Neutrophil (primary cell): ENCODE results near the gene ZBTB38.

Experiments used
- H3K27ac ChIP-seq: fragments of 200-600 bp; sonication (generic); 2 replicates; pipeline ENCODE4 v1.5.1; 2016; ENCODE audit warnings: mild to moderate bottlenecking, moderate library complexity
- H3K27me3 ChIP-seq: fragments of 200-600 bp; sonication (generic); 2 replicates; pipeline ENCODE4 v1.6.0; 2016; ENCODE audit warnings: mild to moderate bottlenecking
- H3K36me3 ChIP-seq: fragments of 200-600 bp; sonication (generic); 2 replicates; pipeline ENCODE4 v1.5.1; 2017
- H3K4me1 ChIP-seq, 2 experiments: fragments of 200-600 bp in 1 of 2; sonication (generic) in 1 of 2; 1 replicate in 1 of 2; 2 replicates in 1 of 2; pipeline versions ENCODE4 v1.5.1 to v1.6.1; 2013 to 2016; ENCODE audit warnings: low read depth in 1 of 2, low read length in 1 of 2, mild to moderate bottlenecking in 1 of 2, moderate library complexity in 1 of 2; ENCODE audit not compliant: control insufficient read depth in 1 of 2, insufficient read depth in 1 of 2
- H3K4me3 ChIP-seq, 2 experiments: fragments of 200-600 bp in 1 of 2; sonication (generic) in 1 of 2; 1 replicate in 1 of 2; 2 replicates in 1 of 2; pipeline ENCODE4 v1.5.1; 2013 to 2016; ENCODE audit warnings: low read depth in 1 of 2, low read length in 1 of 2, mild to moderate bottlenecking in 1 of 2, moderate library complexity in 1 of 2
- H3K9me3 ChIP-seq: fragments of 200-600 bp; sonication (generic); 2 replicates; pipeline ENCODE4 v1.5.1; 2016
- CTCF ChIP-seq: fragments of 200-600 bp; sonication (generic); IDR thresholded peaks from 2 replicates; pipeline ENCODE4 v1.5.1; 2016; ENCODE audit warnings: antibody characterized with exemption

ZBTB38 gene

GRCh38 chr3:141414800-141415462 is 46.6 kb downstream of the ZBTB38 start:
- Histone ChIP-seq H3K4me1 (peaks cover 25 to 33% of the 10 kb centered on the region in 2 experiments), H3K4me3 (no peak overlapping the region), H3K9me3 (no peaks in the 10 kb centered on the region), H3K27me3 (no peaks in the 10 kb centered on the region), H3K36me3 (peaks cover 21% of the 10 kb centered on the region), H3K27ac (no peak overlapping the region)
- no peak for TF ChIP-seq CTCF

DNA sequence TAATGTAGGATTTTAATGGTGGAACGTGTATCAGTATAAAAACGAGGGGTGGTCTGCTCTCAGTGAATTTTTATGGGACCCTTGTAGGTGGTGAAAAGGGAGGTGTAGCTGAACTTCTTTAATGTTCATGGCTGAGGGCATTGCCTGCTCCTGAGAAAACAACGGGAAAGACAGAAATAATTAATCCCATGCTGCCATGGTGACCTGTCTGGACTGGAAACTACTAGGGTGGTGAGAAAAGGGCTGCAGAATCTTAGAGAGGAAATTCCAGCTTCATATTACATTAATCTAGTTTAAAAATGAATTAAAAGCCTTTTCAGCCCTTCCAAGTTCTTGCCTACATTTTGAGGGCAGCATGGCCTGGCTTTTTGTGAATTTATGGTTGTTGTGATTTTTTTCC is 47.6 kb downstream of the ZBTB38 start:
- peaks cover 16 to 23% of the 10 kb centered on the region in 2 experiments for H3K4me1 ChIP-seq
- H3K27ac ChIP-seq: no peak overlapping the region

More for the DNA sequence above, 47.6 kb downstream of the ZBTB38 start:
- no peak for TF ChIP-seq CTCF
- H3K4me3 ChIP-seq: no peak overlapping the region
- peaks cover 21% of the 10 kb centered on the region for H3K36me3 ChIP-seq
- H3K27me3 ChIP-seq: no peaks in the 10 kb centered on the region
- no peaks in the 10 kb centered on the region for H3K9me3 ChIP-seq
